Measurements from ENCODE around the gene SPATS2.

SPATS2 gene

DNA sequence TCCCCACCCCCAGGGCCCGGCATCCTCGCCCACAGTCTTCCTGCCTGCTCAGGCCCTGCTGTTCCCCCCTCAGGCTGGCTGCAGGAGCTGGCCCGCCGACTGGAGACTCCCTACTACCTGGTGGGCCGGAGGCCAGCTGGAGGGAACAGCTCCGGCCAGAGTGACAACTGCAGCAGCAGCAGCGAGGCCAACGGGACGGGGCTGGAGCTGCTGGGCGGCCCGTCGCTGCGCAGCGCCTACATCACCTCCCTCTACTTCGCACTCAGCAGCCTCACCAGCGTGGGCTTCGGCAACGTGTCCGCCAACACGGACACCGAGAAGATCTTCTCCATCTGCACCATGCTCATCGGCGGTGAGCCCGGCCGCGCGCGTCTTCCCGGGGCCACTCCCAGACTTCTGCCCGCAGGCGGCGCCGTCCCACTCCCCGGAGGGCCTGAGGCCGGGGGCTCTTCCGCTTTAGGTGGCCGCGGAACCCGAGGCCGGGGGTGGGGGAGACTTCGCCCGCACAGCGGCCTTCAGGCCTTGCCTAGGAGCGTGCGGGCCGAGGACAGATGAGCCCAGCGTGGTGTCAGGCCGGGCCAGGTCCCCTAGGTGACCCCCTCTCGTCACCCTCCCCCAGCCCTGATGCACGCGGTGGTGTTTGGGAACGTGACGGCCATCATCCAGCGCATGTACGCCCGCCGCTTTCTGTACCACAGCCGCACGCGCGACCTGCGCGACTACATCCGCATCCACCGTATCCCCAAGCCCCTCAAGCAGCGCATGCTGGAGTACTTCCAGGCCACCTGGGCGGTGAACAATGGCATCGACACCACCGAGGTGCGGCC, 181.8 kb downstream of the SPATS2 start:
- DNase-seq: peak in 7 of 10 donors; percentile 52 to 93 (median 61)
- intact Hi-C loops (cut with DNase I): no loop called here

DNA sequence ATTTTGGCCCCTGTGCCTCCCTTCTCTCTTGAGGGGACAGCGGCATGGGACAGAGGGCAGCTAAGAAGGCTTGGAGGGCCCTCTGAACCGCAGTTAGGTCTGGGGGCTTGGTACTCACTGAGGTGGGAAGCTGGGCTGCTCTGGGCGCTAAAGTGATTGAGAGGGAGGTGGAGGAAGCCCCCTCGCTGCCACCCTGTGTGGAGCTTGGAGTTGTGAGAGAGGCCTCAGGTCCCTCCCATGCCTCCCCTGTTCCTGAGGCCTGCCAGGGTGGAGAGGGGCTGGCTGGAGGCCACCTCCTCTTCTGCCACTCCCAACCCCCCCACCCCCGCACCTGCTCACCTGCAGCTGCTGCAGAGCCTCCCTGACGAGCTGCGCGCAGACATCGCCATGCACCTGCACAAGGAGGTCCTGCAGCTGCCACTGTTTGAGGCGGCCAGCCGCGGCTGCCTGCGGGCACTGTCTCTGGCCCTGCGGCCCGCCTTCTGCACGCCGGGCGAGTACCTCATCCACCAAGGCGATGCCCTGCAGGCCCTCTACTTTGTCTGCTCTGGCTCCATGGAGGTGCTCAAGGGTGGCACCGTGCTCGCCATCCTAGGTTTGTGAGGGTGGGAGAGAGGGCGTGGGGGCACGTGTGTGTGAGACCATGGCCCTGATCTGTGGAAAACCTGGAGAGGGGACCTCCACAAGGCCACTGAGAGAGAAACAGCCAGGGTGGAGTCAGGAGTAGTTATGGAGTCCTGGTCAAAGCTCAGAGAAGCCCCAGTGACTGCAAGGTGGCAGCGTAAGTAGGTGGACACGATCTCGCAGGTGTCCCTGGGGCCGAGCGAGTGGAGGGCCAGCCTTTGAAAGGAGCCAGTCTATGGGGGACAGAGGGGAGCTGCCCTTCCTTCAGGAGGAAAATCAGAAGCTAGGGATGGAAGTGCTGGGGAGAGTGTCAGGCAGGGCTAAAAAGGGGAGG, 182.8 kb downstream of the SPATS2 start:
- intact Hi-C loops (cut with DNase I): no loop called here

DNA sequence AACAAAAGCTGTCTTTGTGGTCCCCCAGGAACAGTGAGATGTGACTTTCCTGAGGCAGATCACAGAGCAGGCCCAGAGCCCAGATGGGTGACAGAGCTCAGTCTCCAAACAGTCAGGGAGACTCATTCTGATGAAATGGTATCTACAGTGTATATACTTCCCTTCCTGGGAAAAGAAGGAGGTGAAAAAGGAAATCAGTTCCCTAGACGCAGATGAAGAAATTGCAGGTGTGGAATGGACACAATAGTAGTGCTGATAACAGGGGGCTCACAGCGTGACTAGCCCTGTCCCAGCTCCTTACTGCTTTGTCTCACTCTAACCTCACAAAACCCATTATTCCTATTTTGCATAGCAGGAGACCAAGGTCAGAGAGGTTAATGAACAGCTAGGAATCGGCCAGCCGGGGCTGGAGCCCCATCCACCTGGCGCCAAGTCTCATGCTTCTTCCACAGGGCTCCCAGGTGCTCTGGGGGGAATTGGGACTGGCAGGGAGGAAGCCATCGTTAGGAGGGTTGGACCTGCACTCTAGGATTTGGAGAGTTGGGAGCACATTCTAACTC, 183.5 kb downstream of the SPATS2 start:
- intact Hi-C loops (cut with DNase I): no loop called here
- peak in 1 of 10 donors; percentile 38 for DNase-seq

More for the DNA sequence above, 182.8 kb downstream of the SPATS2 start:
- DNase-seq: peak in 2 of 10 donors; percentile 75 to 76

GRCh38 chr12:49552014-49552413, 184.8 kb downstream of the SPATS2 start:
- intact Hi-C loops (cut with DNase I): no loop called here
- DNase-seq: peak in 7 of 10 donors; percentile 55 to 94 (median 69)

- intact Hi-C loops (cut with DNase I): no loop called here
- DNase-seq: peak in 1 of 10 donors; percentile 51
Observed at GRCh38 chr12:49552425-49552824, 185.2 kb downstream of the SPATS2 start.

DNA sequence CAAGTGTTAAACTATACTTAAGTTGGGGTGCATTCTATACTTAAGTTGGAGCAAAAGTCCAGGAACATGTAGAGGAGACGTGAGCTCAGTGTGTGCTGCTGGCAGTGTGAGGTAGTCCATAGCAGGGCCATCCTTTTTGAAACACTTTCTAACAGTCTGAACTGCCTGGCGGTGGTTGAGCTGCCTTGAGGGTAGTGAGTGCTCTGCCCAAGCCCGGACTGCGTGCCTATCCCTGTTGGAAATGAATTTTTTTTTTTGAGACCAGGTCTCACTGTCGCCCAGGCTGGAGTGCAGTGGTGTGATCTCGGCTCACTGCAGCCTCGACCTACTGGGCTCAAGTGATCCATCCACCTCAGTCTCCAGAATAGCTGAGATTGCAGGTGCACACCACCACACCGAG, 185.6 kb downstream of the SPATS2 start:
- intact Hi-C loops (cut with DNase I): no loop called here

GRCh38 chr12:49553512-49554088, 186.3 kb downstream of the SPATS2 start:
- intact Hi-C loops (cut with DNase I): no loop called here
- peak in 1 of 10 donors; percentile 20 for DNase-seq

More for the DNA sequence above, 185.6 kb downstream of the SPATS2 start:
- DNase-seq: peak in 3 of 10 donors; percentile 35 to 75 (median 47)

- intact Hi-C loops (cut with DNase I): no loop called here
- peak in 3 of 10 donors; percentile 35 to 84 (median 44) for DNase-seq
Observed at GRCh38 chr12:49554266-49554665, 187.0 kb downstream of the SPATS2 start.

GRCh38 chr12:49555631-49556390, 188.5 kb downstream of the SPATS2 start:
- peak in 3 of 10 donors; percentile 45 to 50 (median 50) for DNase-seq

GRCh38 chr12:49556391-49557186, 189.3 kb downstream of the SPATS2 start:
- intact Hi-C loops (cut with DNase I): no loop called here
- peak in 3 of 10 donors; percentile 54 to 70 (median 57) for DNase-seq

More at GRCh38 chr12:49555631-49556390, 188.5 kb downstream of the SPATS2 start:
- intact Hi-C loops (cut with DNase I): no loop called here

DNA sequence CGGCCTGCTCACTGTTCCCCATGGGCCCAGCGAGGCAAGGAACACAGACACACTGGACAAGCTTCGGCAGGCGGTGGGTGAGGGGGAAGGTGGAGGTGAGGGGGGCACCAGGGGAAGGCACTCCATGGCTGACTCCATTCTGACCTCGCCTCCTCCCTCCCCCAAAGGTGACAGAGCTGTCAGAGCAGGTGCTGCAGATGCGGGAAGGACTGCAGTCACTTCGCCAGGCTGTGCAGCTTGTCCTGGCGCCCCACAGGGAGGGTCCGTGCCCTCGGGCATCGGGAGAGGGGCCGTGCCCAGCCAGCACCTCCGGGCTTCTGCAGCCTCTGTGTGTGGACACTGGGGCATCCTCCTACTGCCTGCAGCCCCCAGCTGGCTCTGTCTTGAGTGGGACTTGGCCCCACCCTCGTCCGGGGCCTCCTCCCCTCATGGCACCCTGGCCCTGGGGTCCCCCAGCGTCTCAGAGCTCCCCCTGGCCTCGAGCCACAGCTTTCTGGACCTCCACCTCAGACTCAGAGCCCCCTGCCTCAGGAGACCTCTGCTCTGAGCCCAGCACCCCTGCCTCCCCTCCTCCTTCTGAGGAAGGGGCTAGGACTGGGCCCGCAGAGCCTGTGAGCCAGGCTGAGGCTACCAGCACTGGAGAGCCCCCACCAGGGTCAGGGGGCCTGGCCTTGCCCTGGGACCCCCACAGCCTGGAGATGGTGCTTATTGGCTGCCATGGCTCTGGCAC, 190.1 kb downstream of the SPATS2 start:
- peak in 3 of 10 donors; percentile 57 to 72 (median 67) for DNase-seq
- intact Hi-C loops (cut with DNase I): no loop called here

GRCh38 chr12:49557917-49558215, 190.6 kb downstream of the SPATS2 start:
- intact Hi-C loops (cut with DNase I): no loop called here
- DNase-seq: peak in 2 of 10 donors; percentile 86 to 90

GRCh38 chr12:49558526-49558925, 191.3 kb downstream of the SPATS2 start:
- DNase-seq: peak in 1 of 10 donors; percentile 79
- intact Hi-C loops (cut with DNase I): no loop called here

DNA sequence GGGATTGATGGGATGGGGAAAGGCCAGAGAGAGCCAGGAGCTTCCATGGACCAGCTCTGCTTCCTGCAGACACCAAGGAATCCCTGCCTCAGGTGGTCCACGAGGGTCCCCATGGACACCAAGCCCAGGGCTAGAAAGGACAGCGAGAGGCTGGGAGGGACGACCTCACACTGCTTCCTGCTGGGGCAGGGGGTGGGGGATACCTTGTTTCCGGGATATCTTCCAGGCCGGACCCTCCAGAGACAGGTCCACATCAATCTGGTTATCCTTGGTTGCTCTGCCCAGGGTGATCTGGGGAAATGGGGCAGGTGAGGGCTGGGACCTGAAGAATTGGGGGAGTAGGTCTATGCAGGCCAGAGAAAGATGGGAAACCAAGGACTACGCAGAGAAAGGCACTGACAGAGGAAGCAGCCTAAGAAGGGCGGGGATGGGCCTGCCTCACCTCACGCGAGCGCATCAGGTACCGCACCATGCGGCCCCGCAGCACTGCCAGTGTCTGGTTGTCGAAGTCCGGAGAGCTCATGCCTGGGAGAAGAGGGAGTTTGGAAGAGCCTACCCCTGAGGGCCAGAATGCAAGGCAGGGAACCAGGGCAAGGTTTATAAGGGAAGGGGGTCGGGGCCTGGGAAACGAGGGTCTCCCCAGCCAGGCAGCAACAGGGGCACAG, 191.9 kb downstream of the SPATS2 start:
- peak in 3 of 10 donors; percentile 54 to 75 (median 59) for DNase-seq
- intact Hi-C loops (cut with DNase I): no loop called here

GRCh38 chr12:49560695-49561094, 193.4 kb downstream of the SPATS2 start:
- peak in 2 of 10 donors; percentile 22 to 55 for DNase-seq
- intact Hi-C loops (cut with DNase I): no loop called here

DNA sequence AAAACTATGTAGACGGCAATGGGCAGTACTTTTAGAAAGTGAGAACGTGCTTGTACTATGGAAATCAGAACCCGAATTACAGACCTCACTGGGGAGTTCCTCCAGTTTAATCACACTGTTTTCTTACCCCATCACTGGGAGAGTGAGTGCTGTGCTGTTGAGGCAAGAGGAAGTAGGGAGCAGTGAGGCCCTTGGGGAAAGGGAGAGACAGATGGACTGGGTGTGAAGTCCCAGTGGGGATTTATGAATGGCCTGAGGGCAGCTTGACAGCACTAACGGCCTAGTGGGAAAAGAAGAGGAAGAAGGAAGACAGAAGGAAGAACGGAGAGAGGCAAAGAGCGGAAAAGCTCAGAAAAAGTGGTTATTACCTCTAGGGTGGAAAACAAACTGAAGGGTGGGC, 195.0 kb downstream of the SPATS2 start:
- intact Hi-C loops (cut with DNase I): no loop called here
- no peak for DNase-seq

- intact Hi-C loops (cut with DNase I): no loop called here
- peak in 1 of 10 donors; percentile 66 for DNase-seq
Observed at GRCh38 chr12:49562831-49563230, 195.6 kb downstream of the SPATS2 start.

All from posterior cingulate gyrus (tissue), 11 donors.